ENCODE results near the gene SLC35G2.

GRCh38 chr3:136818191-136818768, 646 bp upstream of the SLC35G2 start:
- TF ChIP-seq POLR2AphosphoS5 (IDR thresholded peaks at IDR 0.05) (peak; percentile 52), POLR2A (IDR thresholded peaks at IDR 0.05) (peak in 1 of 2 donors; percentile 12)
- TF ChIP-seq, protein P1, sequence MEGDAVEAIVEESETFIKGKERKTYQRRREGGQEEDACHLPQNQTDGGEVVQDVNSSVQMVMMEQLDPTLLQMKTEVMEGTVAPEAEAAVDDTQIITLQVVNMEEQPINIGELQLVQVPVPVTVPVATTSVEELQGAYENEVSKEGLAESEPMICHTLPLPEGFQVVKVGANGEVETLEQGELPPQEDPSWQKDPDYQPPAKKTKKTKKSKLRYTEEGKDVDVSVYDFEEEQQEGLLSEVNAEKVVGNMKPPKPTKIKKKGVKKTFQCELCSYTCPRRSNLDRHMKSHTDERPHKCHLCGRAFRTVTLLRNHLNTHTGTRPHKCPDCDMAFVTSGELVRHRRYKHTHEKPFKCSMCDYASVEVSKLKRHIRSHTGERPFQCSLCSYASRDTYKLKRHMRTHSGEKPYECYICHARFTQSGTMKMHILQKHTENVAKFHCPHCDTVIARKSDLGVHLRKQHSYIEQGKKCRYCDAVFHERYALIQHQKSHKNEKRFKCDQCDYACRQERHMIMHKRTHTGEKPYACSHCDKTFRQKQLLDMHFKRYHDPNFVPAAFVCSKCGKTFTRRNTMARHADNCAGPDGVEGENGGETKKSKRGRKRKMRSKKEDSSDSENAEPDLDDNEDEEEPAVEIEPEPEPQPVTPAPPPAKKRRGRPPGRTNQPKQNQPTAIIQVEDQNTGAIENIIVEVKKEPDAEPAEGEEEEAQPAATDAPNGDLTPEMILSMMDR (IDR thresholded peaks at IDR 0.05), result no peak

All from gastroesophageal sphincter (tissue), 3 donors.